Measurements from ENCODE around the gene TRMT112.

GRCh38 chr11:64281957-64282770, 35.2 kb downstream of the TRMT112 start:
- TF ChIP-seq POLR2A (IDR thresholded peaks at IDR 0.05; ENCODE audit: low read depth, low read length) (no peak), RCOR1 (IDR thresholded peaks at IDR 0.05; ENCODE audit: insufficient replicate concordance, low read length) (no peak)

Data from IMR-90 (cell line).